H1 (cell line): ENCODE measurements around the gene METTL5. TPM values are rescaled to one million over a fixed set of nuclear protein-coding genes. Genes with fewer than 3 reads are reported as not detected.

Experiments
- CTCF ChIA-PET: fragments of 300-600 bp; sonication (Branson Sonifier 250); formaldehyde crosslinking; loops from one replicate; lab custom pipeline; 2021; ENCODE audit not compliant: partially characterized antibody; lab: Charles Lee
- POLR2A ChIA-PET: fragments of 300-600 bp; sonication (Branson Sonifier 250); formaldehyde crosslinking; loops from one replicate; lab custom pipeline; 2021; ENCODE audit warnings: inconsistent platforms; ENCODE audit not compliant: partially characterized antibody; lab: Charles Lee
- DNase-seq, 2 experiments: peaks; one replicate each; pipeline versions ENCODE4 v3.0.0 to v3.0.0-alpha.2; 2010 to 2022; ENCODE audit warnings: low spot score in 2 of 2, low read depth in 1 of 2, mixed read lengths in 1 of 2
- FAIRE-seq: peaks from 2 replicates; lab custom pipeline; 2011; peaks lifted over from hg19 to GRCh38; lab: Jason Lieb, UNC
- H2AFZ ChIP-seq: 2 replicates; pipeline ENCODE4 v1.8.1; 2012; ENCODE audit warnings: low read length, inconsistent platforms
- H2AK5ac ChIP-seq: 2 replicates; pipeline ENCODE4 v1.6.1; 2013; ENCODE audit warnings: low read depth, low read length
- H2BK120ac ChIP-seq: replicated peaks from 2 replicates; pipeline ENCODE3; 2013; ENCODE audit warnings: low read depth, low read length, inconsistent platforms
- H2BK12ac ChIP-seq: 2 replicates; pipeline ENCODE4 v1.6.1; 2013; ENCODE audit warnings: low read depth, low read length
- H2BK15ac ChIP-seq: 2 replicates; pipeline ENCODE4 v1.6.1; 2013; ENCODE audit warnings: low read length
- H2BK20ac ChIP-seq: 2 replicates; pipeline ENCODE4 v1.6.1; 2013; ENCODE audit warnings: low read length
- H2BK5ac ChIP-seq: 2 replicates; pipeline ENCODE4 v1.6.1; 2013; ENCODE audit warnings: low read depth, low read length
- H3K14ac ChIP-seq: 2 replicates; pipeline ENCODE4 v1.6.1; 2013; ENCODE audit warnings: inconsistent platforms; ENCODE audit not compliant: insufficient read length
- H3K18ac ChIP-seq: 2 replicates; pipeline ENCODE4 v1.6.1; 2013; ENCODE audit warnings: low read length; ENCODE audit errors: extremely low read depth
- H3K23ac ChIP-seq: 2 replicates; pipeline ENCODE4 v1.6.1; 2013; ENCODE audit warnings: inconsistent platforms; ENCODE audit not compliant: insufficient read length
- H3K23me2 ChIP-seq: 2 replicates; pipeline ENCODE4 v1.6.1; 2013; ENCODE audit warnings: low read depth, low read length
- H3K27ac ChIP-seq: 2 replicates; pipeline ENCODE4 v1.6.1; 2011; ENCODE audit warnings: low read depth, low read length, inconsistent platforms
- H3K27me3 ChIP-seq, 4 experiments: replicated peaks in 1 of 4; 1 replicate in 1 of 4; 2 replicates in 3 of 4; pipeline versions ENCODE4 v1.6.1 to v1.8.1; 2011 to 2013; ENCODE audit warnings: low read length in 3 of 4, mild to moderate bottlenecking in 3 of 4, inconsistent platforms in 2 of 4, mixed read lengths in 2 of 4, moderate library complexity in 1 of 4; ENCODE audit not compliant: control insufficient read depth in 3 of 4, insufficient read depth in 3 of 4; ENCODE audit errors: extremely low read depth in 1 of 4
- H3K36me3 ChIP-seq, 4 experiments: 2 replicates each; pipeline versions ENCODE4 v1.6.1 to v1.8.1; 2011 to 2013; ENCODE audit warnings: mild to moderate bottlenecking in 4 of 4, low read length in 3 of 4, moderate library complexity in 2 of 4, control low read depth in 1 of 4, inconsistent platforms in 1 of 4; ENCODE audit not compliant: insufficient read depth in 4 of 4, control insufficient read depth in 2 of 4
- H3K4ac ChIP-seq: replicated peaks from 2 replicates; pipeline ENCODE3; 2013; ENCODE audit warnings: low read length, low read depth, mixed read lengths, inconsistent platforms; ENCODE audit not compliant: insufficient read length
- H3K4me1 ChIP-seq, 4 experiments: replicated peaks in 1 of 4; 1 replicate in 1 of 4; 2 replicates in 3 of 4; pipeline versions ENCODE4 v1.6.1 to v1.8.1; 2011 to 2013; ENCODE audit warnings: low read length in 3 of 4, inconsistent platforms in 2 of 4, mixed read lengths in 1 of 4; ENCODE audit not compliant: insufficient read depth in 4 of 4, control insufficient read depth in 3 of 4
- H3K4me2 ChIP-seq, 2 experiments: 2 replicates each; pipeline versions ENCODE4 v1.6.1 to v1.8.1; 2011 to 2013; ENCODE audit warnings: low read depth in 2 of 2, low read length in 2 of 2, control low read depth in 1 of 2, inconsistent platforms in 1 of 2, mild to moderate bottlenecking in 1 of 2; ENCODE audit not compliant: insufficient read depth in 1 of 2
- H3K4me3 ChIP-seq, 4 experiments: fragments of 200-600, 300-600 bp in 1 of 4; sonication (generic), shearing (Covaris generic), sonication (Bioruptor Twin) in 1 of 4; 2 replicates each; pipeline versions ENCODE4 v1.5.1 to v1.8.1; 2011 to 2016; ENCODE audit warnings: low read length in 4 of 4, low read depth in 3 of 4, control low read depth in 2 of 4, inconsistent platforms in 2 of 4, mild to moderate bottlenecking in 2 of 4, mixed read lengths in 1 of 4, moderate library complexity in 1 of 4; ENCODE audit not compliant: insufficient read depth in 2 of 4; ENCODE audit errors: extremely low read depth in 1 of 4
- H3K56ac ChIP-seq: replicated peaks from 2 replicates; pipeline ENCODE3; 2013; ENCODE audit warnings: low read depth, mild to moderate bottlenecking, mixed read lengths, low read length, inconsistent platforms; ENCODE audit not compliant: insufficient read length
- H3K79me1 ChIP-seq: 2 replicates; pipeline ENCODE4 v1.6.1; 2013; ENCODE audit warnings: low read depth, low read length, control low read depth
- H3K79me2 ChIP-seq, 2 experiments: 2 replicates each; pipeline versions ENCODE4 v1.6.1 to v1.8.1; 2012 to 2013; ENCODE audit warnings: low read length in 2 of 2, mild to moderate bottlenecking in 2 of 2, inconsistent platforms in 1 of 2; ENCODE audit not compliant: insufficient read depth in 2 of 2, control insufficient read depth in 1 of 2
- H3K9ac ChIP-seq, 4 experiments: replicated peaks in 1 of 4; 1 replicate in 1 of 4; 2 replicates in 3 of 4; pipeline versions ENCODE4 v1.6.1 to v1.8.1; 2011 to 2013; ENCODE audit warnings: low read depth in 3 of 4, low read length in 3 of 4, control low read depth in 2 of 4, mild to moderate bottlenecking in 2 of 4, moderate library complexity in 2 of 4, inconsistent platforms in 1 of 4; ENCODE audit errors: extremely low read depth in 1 of 4
- H3K9me3 ChIP-seq, 2 experiments: 2 replicates each; pipeline versions ENCODE4 v1.6.1 to v1.8.1; 2012 to 2013; ENCODE audit warnings: mild to moderate bottlenecking in 2 of 2, moderate library complexity in 2 of 2, control low read depth in 1 of 2, inconsistent platforms in 1 of 2, low read depth in 1 of 2, low read length in 1 of 2, mixed read lengths in 1 of 2; ENCODE audit not compliant: insufficient read depth in 2 of 2
- H4K20me1 ChIP-seq, 2 experiments: replicated peaks in 1 of 2; 2 replicates each; pipeline versions ENCODE3 to v1.8.1; 2011 to 2013; ENCODE audit warnings: inconsistent platforms in 2 of 2, low read length in 2 of 2, mild to moderate bottlenecking in 1 of 2; ENCODE audit not compliant: insufficient read depth in 2 of 2, control insufficient read depth in 1 of 2
- H4K5ac ChIP-seq: 2 replicates; pipeline ENCODE4 v1.6.1; 2013; ENCODE audit warnings: low read length, low read depth, mixed read lengths, inconsistent platforms; ENCODE audit not compliant: insufficient read length
- H4K8ac ChIP-seq: 2 replicates; pipeline ENCODE4 v1.8.0; 2013; ENCODE audit warnings: mild to moderate bottlenecking, moderate library complexity, low read length, inconsistent platforms; ENCODE audit not compliant: insufficient read depth; ENCODE audit errors: extremely low read depth
- H4K91ac ChIP-seq: replicated peaks from 2 replicates; pipeline ENCODE3; 2013; ENCODE audit warnings: low read length, mixed read lengths, inconsistent platforms; ENCODE audit not compliant: insufficient read length
- ASH2L ChIP-seq: fragments of 200-600, 300-600 bp; sonication (generic); IDR thresholded peaks from one replicate; pipeline ENCODE4 v1.7.1; 2017; ENCODE audit warnings: low read length
- CHD1 ChIP-seq: IDR thresholded peaks from 2 replicates; pipeline ENCODE4 v1.6.1; 2012; ENCODE audit warnings: low read depth, low read length, improper control_type of control experiment
- POLR2A ChIP-seq, 2 experiments: IDR thresholded peaks; 1 replicate in 1 of 2; 2 replicates in 1 of 2; pipeline ENCODE4 v1.6.1; 2011; ENCODE audit warnings: low read depth in 2 of 2, low read length in 2 of 2, mild to moderate bottlenecking in 2 of 2; ENCODE audit errors: control extremely low read depth in 1 of 2
- RBBP5 ChIP-seq: IDR thresholded peaks from 2 replicates; pipeline ENCODE4 v1.7.1; 2012; ENCODE audit warnings: low read depth, mild to moderate bottlenecking, inconsistent platforms, low read length, moderate library complexity, borderline replicate concordance
- SAP30 ChIP-seq: fragments of 300-600 bp; sonication (generic); IDR thresholded peaks from 2 replicates; pipeline ENCODE4 v1.7.1; 2012; ENCODE audit warnings: low read length, moderate library complexity, mild to moderate bottlenecking, inconsistent platforms; ENCODE audit not compliant: insufficient read depth, insufficient replicate concordance
- SIRT6 ChIP-seq: IDR thresholded peaks from one replicate; pipeline ENCODE4 v1.7.1; 2012; ENCODE audit warnings: low read length, inconsistent platforms
- SIX5 ChIP-seq: IDR thresholded peaks from 2 replicates; pipeline ENCODE4 v1.6.1; 2011; ENCODE audit warnings: mild to moderate bottlenecking, low read depth, low read length
- SP2 ChIP-seq: IDR thresholded peaks from 2 replicates; pipeline ENCODE4 v1.6.1; 2012; ENCODE audit warnings: mild to moderate bottlenecking, low read length, inconsistent platforms
- SRF ChIP-seq: IDR thresholded peaks from 2 replicates; pipeline ENCODE4 v1.6.1; 2011; ENCODE audit warnings: mild to moderate bottlenecking, low read depth, low read length, moderate library complexity
- TCF12 ChIP-seq: IDR thresholded peaks from 2 replicates; pipeline ENCODE4 v1.6.1; 2011; ENCODE audit warnings: low read depth, mild to moderate bottlenecking, low read length
- TEAD4 ChIP-seq: IDR thresholded peaks from 2 replicates; pipeline ENCODE4 v1.6.1; 2012; ENCODE audit warnings: low read depth, low read length, inconsistent platforms, mixed read lengths
- WGBS, 2 experiments: shearing (Covaris generic) in 1 of 2; methylation state at CpG; one replicate each; pipeline versions ENCODE4 v1.1.6 to v1.1.7; 2013 to 2015; ENCODE audit warnings: low lambda C conversion rate in 2 of 2, mixed read lengths in 2 of 2, inconsistent platforms in 1 of 2, low coverage in 1 of 2, missing lambda C conversion rate in 1 of 2; ENCODE audit not compliant: insufficient replicate concordance in 2 of 2, insufficient coverage in 1 of 2, insufficient read length in 1 of 2; ENCODE audit errors: extremely low coverage in 1 of 2, missing lambda C conversion rate in 1 of 2; 5-methylcytosine and 5-hydroxymethylcytosine counted together
- polyA plus RNA-seq, 7 experiments: library from polyadenylated mRNA; depleted of rRNA in 3 of 7; stranded (reverse) in 5 of 7; unstranded in 2 of 7; fragments of >200 nt in 5 of 7; fragments of 200-250 nt in 2 of 7; gene quantifications; 1 replicate in 5 of 7; 2 replicates in 1 of 7; 4 replicates in 1 of 7; pipeline versions ENCODE4 v1.2.1 to v1.2.3, GENCODE V29; 2011 to 2013; ENCODE audit warnings: missing spikeins in 2 of 7, mixed read lengths in 2 of 7
- total RNA-seq: library from RNA; stranded (reverse); fragmentation: NEBNext Ultra II Directional; extraction: Animal tissue kit (Norgen Biotek cat#: 25700); gene quantifications from 2 replicates; pipeline ENCODE4 v1.2.1, GENCODE V29; 2021
- TF ChIP-seq, protein P1 (sequence below): IDR thresholded peaks from 2 replicates; pipeline ENCODE4 v1.6.1; 2012; ENCODE audit warnings: inconsistent platforms
- TF ChIP-seq, protein P2 (sequence below), 3 experiments: IDR thresholded peaks; 1 replicate in 2 of 3; 2 replicates in 1 of 3; pipeline versions ENCODE4 v1.5.1 to v1.6.1; 2011; ENCODE audit warnings: low read length in 3 of 3, mild to moderate bottlenecking in 3 of 3, inconsistent platforms in 2 of 3, low read depth in 1 of 3, moderate library complexity in 1 of 3; ENCODE audit not compliant: insufficient read depth in 1 of 3; ENCODE audit errors: control extremely low read depth in 1 of 3

METTL5 gene
- total and polyA plus RNA-seq, 2 of the 8 experiments (the other 6 are each of a cell fraction or from before 2014, with no cell fraction given) = 34.5 to 74.1 TPM

DNA sequence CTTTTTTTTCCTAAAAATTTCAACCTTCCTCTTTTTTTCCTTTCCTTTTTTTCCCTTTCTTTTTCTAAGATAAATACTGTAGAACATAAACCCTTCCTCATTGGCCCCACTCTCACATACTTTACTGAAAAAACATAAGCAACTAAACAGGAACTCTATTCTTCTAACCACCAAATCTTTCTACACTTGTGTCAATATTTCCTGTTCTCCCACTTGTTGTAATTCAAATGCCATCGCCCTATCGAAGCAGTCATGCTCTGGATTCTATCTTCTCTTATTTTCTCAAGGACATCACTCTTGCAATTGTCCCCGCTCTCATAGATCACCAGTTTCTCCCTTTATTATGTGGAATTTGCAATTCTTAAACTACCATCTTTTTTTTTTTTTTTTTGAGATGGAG, 46.3 kb downstream of the METTL5 start:
- no peaks in the 10 kb centered on the region for H3K79me2 ChIP-seq
- H3K23ac ChIP-seq = no peak overlapping the region
- FAIRE-seq (no peak), DNase-seq (no peak)
- no peak overlapping the region for H3K27ac ChIP-seq
- no peak overlapping the region for H3K4me3 ChIP-seq
- H2BK20ac ChIP-seq = no peak overlapping the region
- no peak overlapping the region for H3K4ac ChIP-seq
- H4K5ac ChIP-seq = no peak overlapping the region
- H3K9me3 ChIP-seq = no peaks in the 10 kb centered on the region
- no peak overlapping the region for H3K4me2 ChIP-seq
- no peaks in the 10 kb centered on the region for H4K20me1 ChIP-seq
- H3K18ac ChIP-seq = no peak overlapping the region
- H3K56ac ChIP-seq = no peak overlapping the region
- H3K23me2 ChIP-seq = no peaks in the 10 kb centered on the region
- CTCF ChIA-PET = no interaction called here
- H2BK120ac ChIP-seq = no peak overlapping the region
- no peak overlapping the region for H2BK12ac ChIP-seq
- no peak overlapping the region for H2BK5ac ChIP-seq
- H4K91ac ChIP-seq = no peak overlapping the region
- POLR2A ChIA-PET = no interaction called here
- no peaks in the 10 kb centered on the region for H3K27me3 ChIP-seq
- no peaks in the 10 kb centered on the region for H3K4me1 ChIP-seq
- 88% methylated on average over 3 of the region's 3 CpGs; no CpG with 5 or more reads in 1 of the 2 experiments for WGBS, 2 experiments
- no peaks in the 10 kb centered on the region for H3K79me1 ChIP-seq
- no peak overlapping the region for H4K8ac ChIP-seq
- H2AFZ ChIP-seq = no peak overlapping the region
- H3K36me3 ChIP-seq = no peaks in the 10 kb centered on the region
- H2AK5ac ChIP-seq = no peak overlapping the region
- no peak overlapping the region for H3K9ac ChIP-seq
- H2BK15ac ChIP-seq = no peak overlapping the region
- no peak overlapping the region for H3K14ac ChIP-seq
- no peak for TF ChIP-seq ASH2L
- no peak for TF ChIP-seq POLR2A (IDR thresholded peaks at IDR 0.05; ENCODE audit: control extremely low read depth in 1 of 2, low read depth in 2 of 2, low read length in 2 of 2)
- no peak for TF ChIP-seq SIX5
- no peak for TF ChIP-seq SP2
- TF ChIP-seq RBBP5 = no peak
- no peak for TF ChIP-seq SAP30
- TF ChIP-seq SIRT6 = no peak
- no peak for TF ChIP-seq SRF
- no peak for TF ChIP-seq CHD1
- TF ChIP-seq TEAD4 = no peak
- TF ChIP-seq, protein P1, sequence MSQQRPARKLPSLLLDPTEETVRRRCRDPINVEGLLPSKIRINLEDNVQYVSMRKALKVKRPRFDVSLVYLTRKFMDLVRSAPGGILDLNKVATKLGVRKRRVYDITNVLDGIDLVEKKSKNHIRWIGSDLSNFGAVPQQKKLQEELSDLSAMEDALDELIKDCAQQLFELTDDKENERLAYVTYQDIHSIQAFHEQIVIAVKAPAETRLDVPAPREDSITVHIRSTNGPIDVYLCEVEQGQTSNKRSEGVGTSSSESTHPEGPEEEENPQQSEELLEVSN = no peak
- no peak for TF ChIP-seq TCF12
- TF ChIP-seq, protein P2, sequence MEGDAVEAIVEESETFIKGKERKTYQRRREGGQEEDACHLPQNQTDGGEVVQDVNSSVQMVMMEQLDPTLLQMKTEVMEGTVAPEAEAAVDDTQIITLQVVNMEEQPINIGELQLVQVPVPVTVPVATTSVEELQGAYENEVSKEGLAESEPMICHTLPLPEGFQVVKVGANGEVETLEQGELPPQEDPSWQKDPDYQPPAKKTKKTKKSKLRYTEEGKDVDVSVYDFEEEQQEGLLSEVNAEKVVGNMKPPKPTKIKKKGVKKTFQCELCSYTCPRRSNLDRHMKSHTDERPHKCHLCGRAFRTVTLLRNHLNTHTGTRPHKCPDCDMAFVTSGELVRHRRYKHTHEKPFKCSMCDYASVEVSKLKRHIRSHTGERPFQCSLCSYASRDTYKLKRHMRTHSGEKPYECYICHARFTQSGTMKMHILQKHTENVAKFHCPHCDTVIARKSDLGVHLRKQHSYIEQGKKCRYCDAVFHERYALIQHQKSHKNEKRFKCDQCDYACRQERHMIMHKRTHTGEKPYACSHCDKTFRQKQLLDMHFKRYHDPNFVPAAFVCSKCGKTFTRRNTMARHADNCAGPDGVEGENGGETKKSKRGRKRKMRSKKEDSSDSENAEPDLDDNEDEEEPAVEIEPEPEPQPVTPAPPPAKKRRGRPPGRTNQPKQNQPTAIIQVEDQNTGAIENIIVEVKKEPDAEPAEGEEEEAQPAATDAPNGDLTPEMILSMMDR (IDR thresholded peaks at IDR 0.05; ENCODE audit: control extremely low read depth in 1 of 3, insufficient read depth in 1 of 3, low read depth in 1 of 3, low read length in 3 of 3) = no peak
